D721Med (cell line): ENCODE results near the gene RERE.

Experiments used
- DNase-seq: peaks from one replicate; pipeline ENCODE4 v3.0.0; 2011; ENCODE audit warnings: low spot score; ENCODE audit not compliant: insufficient read length
- FAIRE-seq: peaks from 2 replicates; lab custom pipeline; 2011; peaks lifted over from hg19 to GRCh38; lab: Jason Lieb, UNC
- CTCF ChIP-seq: IDR thresholded peaks from 2 replicates; pipeline ENCODE4 v1.5.1; 2012; ENCODE audit warnings: mild to moderate bottlenecking, control low read depth; ENCODE audit not compliant: insufficient read depth; ENCODE audit errors: missing control alignments

Gene RERE

GRCh38 chr1:8674481-8674880, 143.0 kb downstream of the RERE start:
- TF ChIP-seq CTCF: no peak

GRCh38 chr1:8671306-8671917, 146.0 kb downstream of the RERE start:
- FAIRE-seq (no peak), DNase-seq (no peak)
- TF ChIP-seq CTCF: peak; percentile 85

More at GRCh38 chr1:8674481-8674880, 143.0 kb downstream of the RERE start:
- FAIRE-seq (no peak), DNase-seq (no peak)

GRCh38 chr1:8670371-8670818, 147.0 kb downstream of the RERE start:
- DNase-seq (no peak), FAIRE-seq (no peak)
- TF ChIP-seq CTCF: no peak

GRCh38 chr1:8669606-8670335, 147.7 kb downstream of the RERE start:
- no peak for FAIRE-seq
- TF ChIP-seq CTCF: no peak
- DNase-seq: no peak

GRCh38 chr1:8667869-8668594, 149.4 kb downstream of the RERE start:
- FAIRE-seq: no peak
- no peak for TF ChIP-seq CTCF
- DNase-seq: no peak

- no peak for TF ChIP-seq CTCF
- FAIRE-seq (no peak), DNase-seq (no peak)
Observed at GRCh38 chr1:8666389-8667167, 150.9 kb downstream of the RERE start.
